NCI-H460 (cell line): ENCODE results near the gene COL11A2. TPM values are rescaled to one million over a fixed set of nuclear protein-coding genes. Genes with fewer than 3 reads are reported as not detected.

Experiments used
- DNase-seq: peaks from one replicate; pipeline ENCODE4 v3.0.0-alpha.2; 2016; ENCODE audit warnings: low read depth; ENCODE audit errors: extremely low read depth
- small RNA-seq, 2 experiments: library from RNA; depleted of rRNA; stranded (forward); fragments of <200 nt; gene quantifications; one replicate each; pipeline ENCODE3, GENCODE V24; 2014
- total RNA-seq: library from RNA; depleted of rRNA; stranded (reverse); fragments of >200 nt; shearing (Covaris generic); gene quantifications from 2 replicates; pipeline ENCODE4 v1.2.3, GENCODE V29; 2014; rRNA removed

COL11A2 gene
- total RNA-seq, 1 experiment from 2014 or later = 0.05 TPM

- peak; percentile 38 for DNase-seq
Observed at GRCh38 chr6:33123732-33124524, 68.3 kb downstream of the COL11A2 start.

- DNase-seq = no peak
Observed at GRCh38 chr6:33123181-33123580, 69.1 kb downstream of the COL11A2 start.

GRCh38 chr6:33120001-33120400, 72.3 kb downstream of the COL11A2 start:
- no peak for DNase-seq

GRCh38 chr6:33118525-33119123, 73.6 kb downstream of the COL11A2 start:
- peak; percentile 43 for DNase-seq

GRCh38 chr6:33117811-33118277, 74.4 kb downstream of the COL11A2 start:
- DNase-seq = no peak

- DNase-seq = no peak
Observed at GRCh38 chr6:33116841-33117711, 75.2 kb downstream of the COL11A2 start.

- DNase-seq = no peak
Observed at GRCh38 chr6:33116417-33116816, 75.8 kb downstream of the COL11A2 start.

- DNase-seq = no peak
Observed at GRCh38 chr6:33114406-33114805, 77.9 kb downstream of the COL11A2 start.

- DNase-seq = no peak
Observed at GRCh38 chr6:33113755-33114154, 78.5 kb downstream of the COL11A2 start.

Small RNA genes lying within 50 kb of the gene (small RNA-seq; reads per million reads assigned to genes)
- gene MIR219A1 = 0.12 to 1.5 reads per million in 2 experiments
- 0 to 0.65 reads per million in 2 experiments for gene RNY4P10

Other genes starting within 250 kb of the COL11A2 start
- gene HLA-DMA, start 239.4 kb downstream of the COL11A2 start, total RNA-seq = 1.2 and 2.0 TPM in 2 replicates
- 132 and 133 TPM in 2 replicates for gene BRD2, start 223.9 kb downstream of the COL11A2 start, total RNA-seq
- gene HLA-DOA, start 182.9 kb downstream of the COL11A2 start, total RNA-seq = not detected in 2 replicates
- gene HLA-DPA1, start 118.8 kb downstream of the COL11A2 start, total RNA-seq = not detected in 2 replicates
- not detected in 2 replicates for gene HLA-DPB1, start 116.5 kb downstream of the COL11A2 start, total RNA-seq
- 13.7 and 14.0 TPM in 2 replicates for gene RXRB, start 8.2 kb upstream of the COL11A2 start, total RNA-seq
- 37.8 and 44.8 TPM in 2 replicates for gene SLC39A7, start 8.4 kb upstream of the COL11A2 start, total RNA-seq
- 10.3 and 12.5 TPM in 2 replicates for gene HSD17B8, start 12.2 kb upstream of the COL11A2 start, total RNA-seq
- gene RING1, start 16.0 kb upstream of the COL11A2 start, total RNA-seq = 8.7 and 10.8 TPM in 2 replicates
- 36.0 and 39.7 TPM in 2 replicates for gene VPS52, start 79.4 kb upstream of the COL11A2 start, total RNA-seq
- gene RPS18, start 79.6 kb upstream of the COL11A2 start, total RNA-seq = 4,945 and 5,414 TPM in 2 replicates
- gene B3GALT4, start 84.7 kb upstream of the COL11A2 start, total RNA-seq = 0.69 and 1.8 TPM in 2 replicates
- gene WDR46, start 96.8 kb upstream of the COL11A2 start, total RNA-seq = 28.8 and 29.4 TPM in 2 replicates
- gene PFDN6, start 97.1 kb upstream of the COL11A2 start, total RNA-seq = 61.7 and 69.2 TPM in 2 replicates
- 16.0 and 16.9 TPM in 2 replicates for gene RGL2, start 106.5 kb upstream of the COL11A2 start, total RNA-seq
- gene TAPBP, start 121.6 kb upstream of the COL11A2 start, total RNA-seq = 45.3 and 58.5 TPM in 2 replicates
- gene ZBTB22, start 125.3 kb upstream of the COL11A2 start, total RNA-seq = 8.6 and 8.7 TPM in 2 replicates
- gene DAXX, start 130.5 kb upstream of the COL11A2 start, total RNA-seq = 22.3 and 23.9 TPM in 2 replicates
- 14.7 and 16.9 TPM in 2 replicates for gene KIFC1, start 199.4 kb upstream of the COL11A2 start, total RNA-seq
- gene PHF1, start 218.5 kb upstream of the COL11A2 start, total RNA-seq = 15.9 and 18.8 TPM in 2 replicates
- 132 and 160 TPM in 2 replicates for gene CUTA, start 225.6 kb upstream of the COL11A2 start, total RNA-seq
- gene SYNGAP1, start 227.6 kb upstream of the COL11A2 start, total RNA-seq = 1.2 TPM in 2 replicates